PC-3 (cell line): Measurements from ENCODE around the gene KRT28. TPM values are rescaled to one million over a fixed set of nuclear protein-coding genes. Genes with fewer than 3 reads are reported as not detected.

Experiments
- ATAC-seq: fragments of 200-7000 bp; cut with Tn5 transposase; 2 replicates; pipeline ENCODE4 v1.9.1; 2020; ENCODE audit warnings: mild to moderate bottlenecking, moderate library complexity
- BruUV-seq: library from RNA; stranded (reverse); fragments of 400-500 nt; replicated peaks from 2 replicates; lab custom pipeline; 2021; lab: Mats Ljungman, UMichigan
- CTCF ChIA-PET: fragments of 300-600 bp; sonication (Branson Sonifier 250); formaldehyde crosslinking; loops from one replicate; lab custom pipeline; 2022; ENCODE audit warnings: antibody characterized with exemption; lab: Charles Lee
- POLR2A ChIA-PET: fragments of 300-600 bp; sonication (Branson Sonifier 250); formaldehyde crosslinking; loops from one replicate; lab custom pipeline; 2022; ENCODE audit warnings: antibody characterized with exemption; ENCODE audit not compliant: unreplicated experiment; lab: Charles Lee
- DNase-seq: peaks from one replicate; pipeline ENCODE4 v3.0.0-alpha.2; 2015
- H2AFZ ChIP-seq: fragments of 300-600 bp; sonication (generic); 2 replicates; pipeline ENCODE4 v1.6.0; 2016; ENCODE audit warnings: antibody characterized with exemption, low read length
- H3F3A ChIP-seq: fragments of 300-600 bp; sonication (generic); one replicate; pipeline ENCODE4 v1.6.0; 2017; ENCODE audit warnings: antibody characterized with exemption, low read length, control low read depth, mild to moderate bottlenecking; ENCODE audit not compliant: unreplicated experiment
- H3K27ac ChIP-seq: fragments of 300-600 bp; sonication (generic); 2 replicates; pipeline ENCODE4 v1.5.1; 2016; ENCODE audit warnings: mild to moderate bottlenecking, low read length
- H3K27me3 ChIP-seq: fragments of 300-600 bp; sonication (generic); 2 replicates; pipeline ENCODE4 v1.6.1; 2016; ENCODE audit warnings: low read length, mixed read lengths
- H3K36me3 ChIP-seq: fragments of 300-600 bp; sonication (generic); 2 replicates; pipeline ENCODE4 v1.6.1; 2016; ENCODE audit warnings: low read depth, mixed run types, low read length, mixed read lengths
- H3K4me1 ChIP-seq: fragments of 300-600 bp; sonication (generic); 2 replicates; pipeline ENCODE4 v1.5.1; 2016; ENCODE audit warnings: low read length; ENCODE audit not compliant: insufficient read depth
- H3K4me2 ChIP-seq: fragments of 300-600 bp; sonication (generic); 2 replicates; pipeline ENCODE4 v1.6.0; 2016; ENCODE audit warnings: low read length
- H3K4me3 ChIP-seq: fragments of 300-600 bp; sonication (generic); 2 replicates; pipeline ENCODE4 v1.5.1; 2016; ENCODE audit warnings: mild to moderate bottlenecking, low read length, mixed read lengths
- H3K79me2 ChIP-seq: fragments of 300-600 bp; sonication (generic); 2 replicates; pipeline ENCODE4 v1.6.1; 2017; ENCODE audit warnings: low read length, mixed read lengths
- H3K9ac ChIP-seq: fragments of 300-600 bp; sonication (generic); 2 replicates; pipeline ENCODE4 v1.6.0; 2016; ENCODE audit warnings: mild to moderate bottlenecking, low read length
- H3K9me2 ChIP-seq: fragments of 300-600 bp; sonication (generic); replicated peaks from 2 replicates; pipeline ENCODE4 v1.6.1; 2016; ENCODE audit warnings: mixed run types, low read length, mixed read lengths
- H3K9me3 ChIP-seq: fragments of 300-600 bp; sonication (generic); 2 replicates; pipeline ENCODE4 v1.6.1; 2016; ENCODE audit warnings: low read length, mixed read lengths
- H4K20me1 ChIP-seq: fragments of 300-600 bp; sonication (generic); 2 replicates; pipeline ENCODE4 v1.6.1; 2016; ENCODE audit warnings: low read length, mixed read lengths
- CTCF ChIP-seq: fragments of 300-600 bp; sonication (generic); conservative IDR thresholded peaks from 2 replicates; pipeline ENCODE4 v1.5.1; 2017; ENCODE audit warnings: antibody characterized with exemption, low read depth, mild to moderate bottlenecking, low read length
- EZH2 ChIP-seq: fragments of 300-600 bp; sonication (generic); IDR thresholded peaks from one replicate; pipeline ENCODE4 v1.6.1; 2017; ENCODE audit warnings: antibody characterized with exemption, mild to moderate bottlenecking, low read length; ENCODE audit not compliant: unreplicated experiment
- EZH2phosphoT487 ChIP-seq: fragments of 300-600 bp; sonication (generic); IDR thresholded peaks from 2 replicates; pipeline ENCODE4 v1.6.1; 2018; ENCODE audit warnings: mild to moderate bottlenecking, antibody characterized with exemption, low read length, borderline replicate concordance
- intact Hi-C: fragments of 100-400 bp; cut with micrococcal nuclease; formaldehyde crosslinking; loops from 2 replicates; pipeline ENCODE4 v1.9.0; 2023
- total RNA-seq: library from RNA; depleted of rRNA; stranded (reverse); fragments of >200 nt; gene quantifications from 2 replicates; pipeline ENCODE4 v1.2.3, GENCODE V29; 2014

Gene KRT28
- total RNA-seq, 1 experiment from 2014 or later = not detected

- TF ChIP-seq CTCF (no peak), EZH2phosphoT487 (no peak), EZH2 (no peak)
- Histone ChIP-seq H3K4me2 (no peak overlapping the region), H2AFZ (no peak overlapping the region), H3K9me3 (no peaks in the 10 kb centered on the region), H3K36me3 (no peaks in the 10 kb centered on the region), H3K9ac (no peak overlapping the region), H3K4me3 (no peak overlapping the region), H3K27ac (no peak overlapping the region), H3K27me3 (no peaks in the 10 kb centered on the region), H3K9me2 (no peaks in the 10 kb centered on the region), H3K79me2 (no peaks in the 10 kb centered on the region), H3F3A (no peaks in the 10 kb centered on the region), H3K4me1 (no peaks in the 10 kb centered on the region), H4K20me1 (no peaks in the 10 kb centered on the region)
- CTCF ChIA-PET = no interaction called here
- no peak for DNase-seq
- intact Hi-C loops = no loop called here
- POLR2A ChIA-PET = no interaction called here
- BruUV-seq = no TSS peak
- ATAC-seq = no peak
Observed at GRCh38 chr17:40777971-40778370, 21.8 kb downstream of the KRT28 start.

- intact Hi-C loops = no loop called here
- ATAC-seq (no peak), DNase-seq (no peak)
- H3K9me3 ChIP-seq = no peaks in the 10 kb centered on the region
- H3K27me3 ChIP-seq = no peaks in the 10 kb centered on the region
- TF ChIP-seq EZH2phosphoT487 (no peak), EZH2 (no peak), CTCF (no peak)
- H3K4me2 ChIP-seq = no peak overlapping the region
- no peaks in the 10 kb centered on the region for H4K20me1 ChIP-seq
- ChIA-PET POLR2A (no interaction called here), CTCF (no interaction called here)
- no peaks in the 10 kb centered on the region for H3K36me3 ChIP-seq
- H3F3A ChIP-seq = no peaks in the 10 kb centered on the region
- H2AFZ ChIP-seq = no peak overlapping the region
- H3K4me3 ChIP-seq = no peak overlapping the region
- no peaks in the 10 kb centered on the region for H3K79me2 ChIP-seq
- no TSS peak for BruUV-seq
- no peak overlapping the region for H3K27ac ChIP-seq
- H3K9me2 ChIP-seq = no peaks in the 10 kb centered on the region
- H3K4me1 ChIP-seq = no peaks in the 10 kb centered on the region
- H3K9ac ChIP-seq = no peak overlapping the region
Observed at GRCh38 chr17:40777459-40777858, 22.3 kb downstream of the KRT28 start.

- no peak overlapping the region for H3K27ac ChIP-seq
- peaks cover 9% of the 10 kb centered on the region for H3K27me3 ChIP-seq
- POLR2A ChIA-PET = no interaction called here
- no peaks in the 10 kb centered on the region for H4K20me1 ChIP-seq
- BruUV-seq = no TSS peak
- no peaks in the 10 kb centered on the region for H3K4me1 ChIP-seq
- no peaks in the 10 kb centered on the region for H3K9me3 ChIP-seq
- H3F3A ChIP-seq = no peaks in the 10 kb centered on the region
- no peak for DNase-seq
- H3K79me2 ChIP-seq = no peaks in the 10 kb centered on the region
- TF ChIP-seq EZH2phosphoT487 = no peak
- TF ChIP-seq CTCF = no peak
- no peak for TF ChIP-seq EZH2
- H3K9ac ChIP-seq = no peak overlapping the region
- H3K4me3 ChIP-seq = no peak overlapping the region
- no peak for ATAC-seq
- CTCF ChIA-PET = no interaction called here
- H3K36me3 ChIP-seq = no peaks in the 10 kb centered on the region
- no peak overlapping the region for H3K4me2 ChIP-seq
- intact Hi-C loops = no loop called here
- no peaks in the 10 kb centered on the region for H3K9me2 ChIP-seq
- H2AFZ ChIP-seq = peak overlapping the region; percentile 25; the same call in 1 of the 2 replicates
Observed at GRCh38 chr17:40775945-40776344, 23.8 kb downstream of the KRT28 start.
